Measurements from ENCODE around the gene PRKCG.

DNA sequence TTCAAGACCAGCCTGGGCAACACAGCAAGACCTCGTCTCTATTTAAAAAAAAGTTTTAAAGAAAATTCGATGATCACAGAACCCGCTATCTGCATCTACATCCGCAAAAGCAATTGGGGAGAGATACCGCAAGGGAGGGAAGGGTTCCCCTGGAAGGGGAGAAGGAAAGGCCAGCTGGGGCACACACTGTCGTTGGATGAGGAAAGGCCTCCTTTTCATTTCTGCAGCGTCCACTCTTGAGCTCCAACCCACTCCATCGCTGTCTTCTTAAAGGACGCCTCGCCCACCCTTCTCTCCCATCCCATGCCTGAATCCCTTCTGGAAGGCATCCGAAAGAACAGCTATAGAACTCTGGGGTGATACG lies 3.2 kb upstream of the PRKCG start:
- TF ChIP-seq RFX5 (IDR thresholded peaks at IDR 0.05; ENCODE audit: borderline replicate concordance, low read depth, low read length) (no peak), CTCF (IDR thresholded peaks at IDR 0.05; ENCODE audit: control extremely low read depth in 1 of 3, insufficient read depth in 1 of 3, low read depth in 1 of 3, low read length in 3 of 3) (no peak), RXRA (IDR thresholded peaks at IDR 0.05; ENCODE audit: insufficient read depth, low read depth, low read length) (no peak)
